AG04449 (cell line): Measurements from ENCODE around the gene CCNB1.
"Not testable (repeated sequence)": the region's sequence is repeated elsewhere in the genome, so short reads cannot be mapped to it uniquely, and the experiment has no call there.

Source experiments
- CTCF ChIA-PET: fragments of 350-600 bp; formaldehyde crosslinking; extraction: SDS; loops from one replicate; lab custom pipeline; 2021; ENCODE audit warnings: antibody characterized with exemption; lab: Yijun Ruan, JAX
- POLR2A ChIA-PET: fragments of 400-600, 350-600 bp; formaldehyde crosslinking; extraction: SDS; loops from one replicate; lab custom pipeline; 2020; ENCODE audit warnings: antibody characterized with exemption, inconsistent platforms; lab: Yijun Ruan, JAX
- DNase-seq: peaks from one replicate; pipeline ENCODE4 v3.0.0-alpha.2; 2010; ENCODE audit warnings: low read depth, low spot score
- H3K4me3 ChIP-seq: 2 replicates; pipeline ENCODE4 v1.5.1; 2011; ENCODE audit warnings: low read depth, mild to moderate bottlenecking, control low read depth, low read length
- CTCF ChIP-seq: IDR thresholded peaks from one replicate; pipeline ENCODE4 v1.5.1; 2011; ENCODE audit warnings: mild to moderate bottlenecking, moderate library complexity, low read length, control low read depth, inconsistent platforms; ENCODE audit not compliant: insufficient read depth; ENCODE audit errors: missing control alignments

CCNB1 gene

GRCh38 chr5:69136293-69136692 lies 30.7 kb upstream of the CCNB1 start:
- H3K4me3 ChIP-seq: no peak overlapping the region
- POLR2A ChIA-PET: no interaction called here
- DNase-seq: peak; percentile 64
- CTCF ChIA-PET: interaction anchor here (0.9 kb wide), 1 partner anchor 20 kb away, joined by 3 read pairs; no protein-coding TSS in a partner anchor
- TF ChIP-seq CTCF: no peak

GRCh38 chr5:69137208-69137607 lies 29.7 kb upstream of the CCNB1 start:
- DNase-seq, CTCF ChIA-PET, POLR2A ChIA-PET, H3K4me3 ChIP-seq: not testable (repeated sequence)

GRCh38 chr5:69137807-69138206 lies 29.1 kb upstream of the CCNB1 start:
- no peak for TF ChIP-seq CTCF
- ChIA-PET POLR2A (no interaction called here), CTCF (no interaction called here)
- no peak overlapping the region for H3K4me3 ChIP-seq
- no peak for DNase-seq

- CTCF ChIA-PET: interaction anchor here (0.7 kb wide), 1 partner anchor 240 kb away, joined by 3 read pairs; no protein-coding TSS in a partner anchor
- TF ChIP-seq CTCF: no peak
- POLR2A ChIA-PET: no interaction called here
- no peak overlapping the region for H3K4me3 ChIP-seq
- DNase-seq: no peak
Measured at GRCh38 chr5:69138766-69139165, 28.2 kb upstream of the CCNB1 start.

- DNase-seq, H3K4me3 ChIP-seq, POLR2A ChIA-PET, CTCF ChIA-PET: not testable (repeated sequence)
Measured at GRCh38 chr5:69140239-69140638, 26.7 kb upstream of the CCNB1 start.

- POLR2A ChIA-PET: no interaction called here
Measured at GRCh38 chr5:69140827-69141226, 26.1 kb upstream of the CCNB1 start.

GRCh38 chr5:69148576-69148975 lies 18.4 kb upstream of the CCNB1 start:
- H3K4me3 ChIP-seq, DNase-seq, CTCF ChIA-PET, POLR2A ChIA-PET: not testable (repeated sequence)

More at GRCh38 chr5:69140827-69141226, 26.1 kb upstream of the CCNB1 start:
- CTCF ChIA-PET: no interaction called here
- TF ChIP-seq CTCF: no peak
- DNase-seq: no peak
- H3K4me3 ChIP-seq: no peak overlapping the region

- TF ChIP-seq CTCF: no peak
- ChIA-PET POLR2A (no interaction called here), CTCF (no interaction called here)
- DNase-seq: no peak
- H3K4me3 ChIP-seq: no peak overlapping the region
Measured at GRCh38 chr5:69148981-69149675, 17.8 kb upstream of the CCNB1 start.
